Measurements from ENCODE around the gene ZNF302.
A peak's percentile ranks its signal among the peaks of the same experiment; 100 is the strongest.
"Not testable (repeated sequence)": the region's sequence is repeated elsewhere in the genome, so short reads cannot be mapped to it uniquely, and the experiment has no call there.

Gene ZNF302

GRCh38 chr19:34673590-34673989 lies 3.9 kb upstream of the ZNF302 start:
- Histone ChIP-seq H3K9ac (ENCODE audit: low read length) (no peak overlapping the region), H3K4me1 (ENCODE audit: control insufficient read depth, insufficient read depth, low read length) (peaks cover 29% of the 10 kb centered on the region), H3K36me3 (ENCODE audit: control insufficient read depth, insufficient read depth, low read length, severe bottlenecking) (peaks cover 2% of the 10 kb centered on the region), H3K9me3 (ENCODE audit: control insufficient read depth, low read length) (no peaks in the 10 kb centered on the region), H3K4me3 (ENCODE audit: low read length) (no peak overlapping the region), H3K27me3 (replicated peaks; ENCODE audit: control insufficient read depth, insufficient read depth, low read length) (no peaks in the 10 kb centered on the region)
- DNase-seq (ENCODE audit: low read depth), result no peak

GRCh38 chr19:34675250-34675649 lies 2.2 kb upstream of the ZNF302 start:
- peaks cover 30% of the 10 kb centered on the region for H3K4me1 ChIP-seq (ENCODE audit: control insufficient read depth, insufficient read depth, low read length)
- no peaks in the 10 kb centered on the region for H3K27me3 ChIP-seq (replicated peaks; ENCODE audit: control insufficient read depth, insufficient read depth, low read length)
- peaks cover 6% of the 10 kb centered on the region for H3K9me3 ChIP-seq (ENCODE audit: control insufficient read depth, low read length)
- peaks cover 18% of the 10 kb centered on the region for H3K36me3 ChIP-seq (ENCODE audit: control insufficient read depth, insufficient read depth, low read length, severe bottlenecking)
- no peak for DNase-seq (ENCODE audit: low read depth)
- H3K4me3 ChIP-seq (ENCODE audit: low read length), result no peak overlapping the region
- no peak overlapping the region for H3K9ac ChIP-seq (ENCODE audit: low read length)

GRCh38 chr19:34675919-34676318 lies 1.6 kb upstream of the ZNF302 start:
- Histone ChIP-seq H3K9ac (ENCODE audit: low read length) (no peak overlapping the region), H3K9me3 (ENCODE audit: control insufficient read depth, low read length) (peaks cover 10% of the 10 kb centered on the region), H3K27me3 (replicated peaks; ENCODE audit: control insufficient read depth, insufficient read depth, low read length) (no peaks in the 10 kb centered on the region), H3K4me3 (ENCODE audit: low read length) (peak overlapping the region; percentile 96), H3K4me1 (ENCODE audit: control insufficient read depth, insufficient read depth, low read length) (peaks cover 30% of the 10 kb centered on the region), H3K36me3 (ENCODE audit: control insufficient read depth, insufficient read depth, low read length, severe bottlenecking) (peaks cover 24% of the 10 kb centered on the region)
- DNase-seq (ENCODE audit: low read depth), result no peak

GRCh38 chr19:34676697-34677385 lies 637 bp upstream of the ZNF302 start, which contains the start of gene SCGB2B2:
Gene SCGB2B2 (minus strand): TSS chr19:34677159. CDS start chr19:34594563, 82,596 bp downstream.
- peaks cover 19% of the 10 kb centered on the region for H3K9me3 ChIP-seq (ENCODE audit: control insufficient read depth, low read length)
- H3K4me3 ChIP-seq (ENCODE audit: low read length), result peak within 1 kb of the TSS; percentile 96
- no peak for DNase-seq (ENCODE audit: low read depth)
- no peaks in the 10 kb centered on the region for H3K27me3 ChIP-seq (replicated peaks; ENCODE audit: control insufficient read depth, insufficient read depth, low read length)
- peaks cover 30% of the 10 kb centered on the region for H3K4me1 ChIP-seq (ENCODE audit: control insufficient read depth, insufficient read depth, low read length)
- peak within 1 kb of the TSS; percentile 95 for H3K9ac ChIP-seq (ENCODE audit: low read length)
- H3K36me3 ChIP-seq (ENCODE audit: control insufficient read depth, insufficient read depth, low read length, severe bottlenecking), result peaks cover 34% of the 10 kb centered on the region

GRCh38 chr19:34678085-34678412 lies 571 bp downstream of the ZNF302 start:
- Histone ChIP-seq H3K4me3 (ENCODE audit: low read length) (peak overlapping the region; percentile 96), H3K9ac (ENCODE audit: low read length) (peak overlapping the region; percentile 95), H3K4me1 (ENCODE audit: control insufficient read depth, insufficient read depth, low read length) (peaks cover 30% of the 10 kb centered on the region), H3K9me3 (ENCODE audit: control insufficient read depth, low read length) (peaks cover 31% of the 10 kb centered on the region), H3K27me3 (replicated peaks; ENCODE audit: control insufficient read depth, insufficient read depth, low read length) (no peaks in the 10 kb centered on the region), H3K36me3 (ENCODE audit: control insufficient read depth, insufficient read depth, low read length, severe bottlenecking) (peaks cover 46% of the 10 kb centered on the region)
- no peak for DNase-seq (ENCODE audit: low read depth)

- Histone ChIP-seq H3K9me3 (ENCODE audit: control insufficient read depth, low read length) (peaks cover 35% of the 10 kb centered on the region), H3K4me1 (ENCODE audit: control insufficient read depth, insufficient read depth, low read length) (peaks cover 30% of the 10 kb centered on the region), H3K4me3 (ENCODE audit: low read length) (peak overlapping the region; percentile 96)
Measured at GRCh38 chr19:34678421-34678820, 943 bp downstream of the ZNF302 start.

GRCh38 chr19:34681478-34681877 lies 4.0 kb downstream of the ZNF302 start:
- H3K9me3 ChIP-seq (ENCODE audit: control insufficient read depth, low read length), result peaks cover 66% of the 10 kb centered on the region
- no peaks in the 10 kb centered on the region for H3K27me3 ChIP-seq (replicated peaks; ENCODE audit: control insufficient read depth, insufficient read depth, low read length)
- H3K4me1 ChIP-seq (ENCODE audit: control insufficient read depth, insufficient read depth, low read length), result peaks cover 11% of the 10 kb centered on the region
- DNase-seq (ENCODE audit: low read depth), result no peak
- H3K36me3 ChIP-seq (ENCODE audit: control insufficient read depth, insufficient read depth, low read length, severe bottlenecking), result peaks cover 75% of the 10 kb centered on the region
- H3K4me3 ChIP-seq (ENCODE audit: low read length), result peak overlapping the region; percentile 57
- H3K9ac ChIP-seq (ENCODE audit: low read length), result no peak overlapping the region

More at GRCh38 chr19:34678421-34678820, 943 bp downstream of the ZNF302 start:
- Histone ChIP-seq H3K9ac (ENCODE audit: low read length) (peak overlapping the region; percentile 95), H3K36me3 (ENCODE audit: control insufficient read depth, insufficient read depth, low read length, severe bottlenecking) (peaks cover 49% of the 10 kb centered on the region), H3K27me3 (replicated peaks; ENCODE audit: control insufficient read depth, insufficient read depth, low read length) (no peaks in the 10 kb centered on the region)
- no peak for DNase-seq (ENCODE audit: low read depth)

- not testable (repeated sequence) for H3K27me3 ChIP-seq (replicated peaks; ENCODE audit: control insufficient read depth, insufficient read depth, low read length)
- peaks cover 77% of the 10 kb centered on the region for H3K9me3 ChIP-seq (ENCODE audit: control insufficient read depth, low read length)
Measured at GRCh38 chr19:34685266-34685665, 7.8 kb downstream of the ZNF302 start.

GRCh38 chr19:34686455-34686854 lies 9.0 kb downstream of the ZNF302 start:
- peaks cover 45% of the 10 kb centered on the region for H3K36me3 ChIP-seq (ENCODE audit: control insufficient read depth, insufficient read depth, low read length, severe bottlenecking)
- H3K4me1 ChIP-seq (ENCODE audit: control insufficient read depth, insufficient read depth, low read length), result no peaks in the 10 kb centered on the region
- DNase-seq (ENCODE audit: low read depth), result no peak
- peaks cover 72% of the 10 kb centered on the region for H3K9me3 ChIP-seq (ENCODE audit: control insufficient read depth, low read length)
- no peaks in the 10 kb centered on the region for H3K27me3 ChIP-seq (replicated peaks; ENCODE audit: control insufficient read depth, insufficient read depth, low read length)
- H3K9ac ChIP-seq (ENCODE audit: low read length), result no peak overlapping the region
- peak overlapping the region; percentile 24 for H3K4me3 ChIP-seq (ENCODE audit: low read length)

More at GRCh38 chr19:34685266-34685665, 7.8 kb downstream of the ZNF302 start:
- not testable (repeated sequence) for H3K4me1 ChIP-seq (ENCODE audit: control insufficient read depth, insufficient read depth, low read length); H3K9ac ChIP-seq (ENCODE audit: low read length); DNase-seq (ENCODE audit: low read depth)
- Histone ChIP-seq H3K36me3 (ENCODE audit: control insufficient read depth, insufficient read depth, low read length, severe bottlenecking) (peaks cover 57% of the 10 kb centered on the region), H3K4me3 (ENCODE audit: low read length) (peak overlapping the region; percentile 31)

- H3K4me1 ChIP-seq (ENCODE audit: control insufficient read depth, insufficient read depth, low read length), result no peaks in the 10 kb centered on the region
- DNase-seq (ENCODE audit: low read depth), result no peak
- peaks cover 63% of the 10 kb centered on the region for H3K9me3 ChIP-seq (ENCODE audit: control insufficient read depth, low read length)
- H3K9ac ChIP-seq (ENCODE audit: low read length), result no peak overlapping the region
- H3K4me3 ChIP-seq (ENCODE audit: low read length), result no peak overlapping the region
- H3K27me3 ChIP-seq (replicated peaks; ENCODE audit: control insufficient read depth, insufficient read depth, low read length), result no peaks in the 10 kb centered on the region
- peaks cover 36% of the 10 kb centered on the region for H3K36me3 ChIP-seq (ENCODE audit: control insufficient read depth, insufficient read depth, low read length, severe bottlenecking)
Measured at GRCh38 chr19:34687348-34687747, 9.9 kb downstream of the ZNF302 start.

- Histone ChIP-seq H3K36me3 (ENCODE audit: control insufficient read depth, insufficient read depth, low read length, severe bottlenecking) (peaks cover 24% of the 10 kb centered on the region), H3K9ac (ENCODE audit: low read length) (no peak overlapping the region), H3K4me1 (ENCODE audit: control insufficient read depth, insufficient read depth, low read length) (no peaks in the 10 kb centered on the region), H3K27me3 (replicated peaks; ENCODE audit: control insufficient read depth, insufficient read depth, low read length) (no peaks in the 10 kb centered on the region), H3K4me3 (ENCODE audit: low read length) (no peak overlapping the region), H3K9me3 (ENCODE audit: control insufficient read depth, low read length) (peaks cover 51% of the 10 kb centered on the region)
- no peak for DNase-seq (ENCODE audit: low read depth)
Measured at GRCh38 chr19:34688592-34688991, 11.1 kb downstream of the ZNF302 start.

GRCh38 chr19:34690372-34690771 lies 12.9 kb downstream of the ZNF302 start:
- Histone ChIP-seq H3K4me1 (ENCODE audit: control insufficient read depth, insufficient read depth, low read length) (no peaks in the 10 kb centered on the region), H3K9me3 (ENCODE audit: control insufficient read depth, low read length) (peaks cover 35% of the 10 kb centered on the region), H3K9ac (ENCODE audit: low read length) (no peak overlapping the region), H3K36me3 (ENCODE audit: control insufficient read depth, insufficient read depth, low read length, severe bottlenecking) (peaks cover 6% of the 10 kb centered on the region), H3K27me3 (replicated peaks; ENCODE audit: control insufficient read depth, insufficient read depth, low read length) (no peaks in the 10 kb centered on the region), H3K4me3 (ENCODE audit: low read length) (no peak overlapping the region)
- no peak for DNase-seq (ENCODE audit: low read depth)
